ENCODE data around the gene TMCC1. TPM values are rescaled to one million over a fixed set of nuclear protein-coding genes. Genes with fewer than 3 reads are reported as not detected.

The TMCC1 gene
- total and polyA plus RNA-seq, 2 donors (not counting 1 experiment from before 2014, with no cell fraction given), result 8.5 to 32.2 TPM

DNA sequence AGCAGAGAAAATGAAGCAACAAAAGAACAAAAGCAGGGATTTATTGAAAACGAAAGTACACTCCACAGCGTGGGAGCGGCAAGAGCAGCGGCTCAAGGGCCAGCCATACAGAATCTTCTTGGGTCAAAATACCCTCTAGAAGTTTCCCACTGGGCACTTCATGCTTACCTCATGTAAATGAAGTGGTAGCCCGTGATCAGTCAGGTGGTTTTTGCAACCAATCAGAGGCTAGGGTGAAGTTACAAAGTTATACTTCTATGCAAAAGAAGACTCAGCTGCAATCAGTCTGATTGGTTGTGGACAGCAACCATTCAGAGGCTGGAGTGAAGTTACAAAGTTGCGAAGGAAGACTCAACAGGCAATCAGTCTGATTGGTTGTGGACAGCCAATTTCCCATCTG lies 43.2 kb upstream of the TMCC1 start:
- H3K9ac ChIP-seq (ENCODE audit: low read length), result peak overlapping the region; percentile 37
- peaks cover 8% of the 10 kb centered on the region for H3K4me1 Mint-ChIP-seq
- H3K4me3 Mint-ChIP-seq, result peak overlapping the region; percentile 51
- no peaks in the 10 kb centered on the region for H3K36me3 ChIP-seq (replicated peaks in 1 of 2; ENCODE audit: control extremely low read depth in 1 of 2, control insufficient read depth in 1 of 2, extremely low read depth in 1 of 2, insufficient read depth in 2 of 2, low read length in 1 of 2)
- peaks cover 0 to 5% (median 0%) of the 10 kb centered on the region in 4 experiments for H3K27me3 ChIP-seq (replicated peaks in 1 of 4; ENCODE audit: control extremely low read depth in 1 of 4, control insufficient read depth in 3 of 4, insufficient read depth in 4 of 4, low read length in 3 of 4)
- intact Hi-C loops (cut with micrococcal nuclease), result no loop called here
- ATAC-seq (ENCODE audit: low read depth) (no peak), DNase-seq (peak; percentile 26)
- peaks cover 2 to 4% of the 10 kb centered on the region in 2 donors for H3K4me1 ChIP-seq (ENCODE audit: control insufficient read depth in 2 of 2, insufficient read depth in 2 of 2, low read length in 2 of 2)
- H3K4me2 ChIP-seq (replicated peaks; ENCODE audit: low read depth, low read length, poor library complexity, severe bottlenecking), result peak overlapping the region; percentile 46
- WGBS (ENCODE audit: insufficient coverage), result 54% methylated on average over 5 of the region's 6 CpGs
- ChIA-PET CTCF (no interaction called here), POLR2A (no interaction called here)
- H3K27ac ChIP-seq (ENCODE audit: low read length in 2 of 2), result no peak overlapping the region
- H3K9me3 Mint-ChIP-seq (ENCODE audit: insufficient read depth), result no peaks in the 10 kb centered on the region
- peak overlapping the region in 4 of 5 experiments; percentile 11 to 45 (median 26) for H3K4me3 ChIP-seq (ENCODE audit: control extremely low read depth in 1 of 5, extremely low read depth in 1 of 5, insufficient read depth in 1 of 5, low read depth in 2 of 5, low read length in 4 of 5)
- H3K27me3 Mint-ChIP-seq, result peaks cover 7% of the 10 kb centered on the region
- H2AFZ ChIP-seq (ENCODE audit: insufficient read depth, low read depth, low read length, poor library complexity, severe bottlenecking), result peak overlapping the region; percentile 67
- no peaks in the 10 kb centered on the region for H3K79me2 ChIP-seq (ENCODE audit: control insufficient read depth, insufficient read depth, low read length)
- peaks cover 0 to 3% (median 0%) of the 10 kb centered on the region in 3 donors for H3K9me3 ChIP-seq (ENCODE audit: control extremely low read depth in 1 of 3, control insufficient read depth in 2 of 3, insufficient read depth in 1 of 3, low read length in 2 of 3)
- no peaks in the 10 kb centered on the region for H4K20me1 ChIP-seq (ENCODE audit: control insufficient read depth, insufficient read depth, low read length, poor library complexity, severe bottlenecking)
- TF ChIP-seq EZH2 (IDR thresholded peaks at IDR 0.05; ENCODE audit: borderline replicate concordance, insufficient read depth, low read depth, low read length, poor library complexity, severe bottlenecking), result no peak
- TF ChIP-seq, protein P1, sequence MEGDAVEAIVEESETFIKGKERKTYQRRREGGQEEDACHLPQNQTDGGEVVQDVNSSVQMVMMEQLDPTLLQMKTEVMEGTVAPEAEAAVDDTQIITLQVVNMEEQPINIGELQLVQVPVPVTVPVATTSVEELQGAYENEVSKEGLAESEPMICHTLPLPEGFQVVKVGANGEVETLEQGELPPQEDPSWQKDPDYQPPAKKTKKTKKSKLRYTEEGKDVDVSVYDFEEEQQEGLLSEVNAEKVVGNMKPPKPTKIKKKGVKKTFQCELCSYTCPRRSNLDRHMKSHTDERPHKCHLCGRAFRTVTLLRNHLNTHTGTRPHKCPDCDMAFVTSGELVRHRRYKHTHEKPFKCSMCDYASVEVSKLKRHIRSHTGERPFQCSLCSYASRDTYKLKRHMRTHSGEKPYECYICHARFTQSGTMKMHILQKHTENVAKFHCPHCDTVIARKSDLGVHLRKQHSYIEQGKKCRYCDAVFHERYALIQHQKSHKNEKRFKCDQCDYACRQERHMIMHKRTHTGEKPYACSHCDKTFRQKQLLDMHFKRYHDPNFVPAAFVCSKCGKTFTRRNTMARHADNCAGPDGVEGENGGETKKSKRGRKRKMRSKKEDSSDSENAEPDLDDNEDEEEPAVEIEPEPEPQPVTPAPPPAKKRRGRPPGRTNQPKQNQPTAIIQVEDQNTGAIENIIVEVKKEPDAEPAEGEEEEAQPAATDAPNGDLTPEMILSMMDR (IDR thresholded peaks at IDR 0.05), result no peak
- no peak overlapping the region for H3K27ac Mint-ChIP-seq

DNA sequence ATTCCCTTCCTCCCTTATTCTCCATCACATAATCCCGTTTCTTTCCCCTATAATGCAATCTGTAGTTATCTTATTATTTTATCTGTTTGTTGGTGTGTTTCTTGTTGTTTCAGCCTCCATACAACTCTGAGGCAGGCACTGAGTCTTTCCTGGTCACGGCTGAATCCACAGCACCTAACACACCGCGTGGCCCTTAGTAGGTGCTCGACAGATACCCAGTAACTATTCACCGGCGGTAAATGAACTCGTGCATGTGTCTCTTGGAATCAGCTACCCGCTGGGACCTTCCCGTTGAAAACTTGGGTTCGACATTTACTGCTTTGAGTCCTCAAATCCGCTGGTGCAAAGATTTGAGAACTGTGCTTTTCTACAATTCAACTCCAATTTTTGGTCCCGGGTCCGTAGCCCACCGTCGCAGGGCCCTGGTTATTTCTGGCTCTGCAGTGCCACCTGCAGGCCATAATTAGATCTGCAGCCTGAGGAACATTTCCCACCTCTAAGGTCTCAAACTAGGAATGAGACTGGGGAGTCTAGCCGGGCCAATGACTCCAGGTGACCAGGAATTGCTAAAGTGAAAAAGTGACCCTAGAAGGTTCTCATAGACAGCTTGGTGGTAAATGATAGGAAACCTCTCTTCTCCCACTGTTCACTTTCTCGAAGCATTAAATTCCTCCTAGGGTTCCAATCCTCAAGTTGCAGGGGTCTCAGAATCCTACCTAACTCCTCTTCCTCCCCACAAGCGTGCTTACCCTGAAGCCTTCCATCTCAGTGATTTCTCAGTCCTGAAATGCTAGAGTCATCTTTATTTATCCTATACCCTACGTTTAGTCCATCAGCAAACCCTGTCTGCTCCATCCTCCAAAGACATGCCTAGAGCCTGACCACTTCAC lies 41.0 kb upstream of the TMCC1 start:
- no peak overlapping the region for H3K4me3 Mint-ChIP-seq
- H3K27ac ChIP-seq (ENCODE audit: low read length in 2 of 2), result no peak overlapping the region
- H3K4me1 ChIP-seq (ENCODE audit: control insufficient read depth in 2 of 2, insufficient read depth in 2 of 2, low read length in 2 of 2), result peaks cover 2 to 4% of the 10 kb centered on the region in 2 donors
- peak overlapping the region; percentile 47 for H3K4me2 ChIP-seq (replicated peaks; ENCODE audit: low read depth, low read length, poor library complexity, severe bottlenecking)
- peaks cover 7% of the 10 kb centered on the region for H3K27me3 Mint-ChIP-seq
- H4K20me1 ChIP-seq (ENCODE audit: control insufficient read depth, insufficient read depth, low read length, poor library complexity, severe bottlenecking), result no peaks in the 10 kb centered on the region
- H3K9me3 Mint-ChIP-seq (ENCODE audit: insufficient read depth), result peaks cover 7% of the 10 kb centered on the region
- peaks cover 0 to 11% (median 7%) of the 10 kb centered on the region in 3 donors for H3K9me3 ChIP-seq (ENCODE audit: control extremely low read depth in 1 of 3, control insufficient read depth in 2 of 3, insufficient read depth in 1 of 3, low read length in 2 of 3)
- peak; percentile 45 for ATAC-seq (ENCODE audit: low read depth)
- intact Hi-C loops (cut with micrococcal nuclease), result loop anchor here (1.0 to 2.0 kb wide), 2 partner anchors 106 to 551 kb away; no protein-coding TSS in a partner anchor
- no peak overlapping the region for H3K27ac Mint-ChIP-seq
- H2AFZ ChIP-seq (ENCODE audit: insufficient read depth, low read depth, low read length, poor library complexity, severe bottlenecking), result peak overlapping the region; percentile 27
- no peaks in the 10 kb centered on the region for H3K36me3 ChIP-seq (replicated peaks in 1 of 2; ENCODE audit: control extremely low read depth in 1 of 2, control insufficient read depth in 1 of 2, extremely low read depth in 1 of 2, insufficient read depth in 2 of 2, low read length in 1 of 2)
- no peak overlapping the region for H3K4me3 ChIP-seq (ENCODE audit: control extremely low read depth in 1 of 5, extremely low read depth in 1 of 5, insufficient read depth in 1 of 5, low read depth in 2 of 5, low read length in 4 of 5)
- ChIA-PET CTCF (interaction anchor here (0.7 to 3.1 kb wide), 16 partner anchors 10 to 551 kb away, joined by 3 to 23 read pairs (median 3); partner anchors contain the start of genes RHO and TMCC1), POLR2A (no interaction called here)
- H3K9ac ChIP-seq (ENCODE audit: low read length), result no peak overlapping the region
- WGBS (ENCODE audit: insufficient coverage), result 33% methylated on average over 18 of the region's 20 CpGs
- peaks cover 0 to 5% (median 0%) of the 10 kb centered on the region in 4 experiments for H3K27me3 ChIP-seq (replicated peaks in 1 of 4; ENCODE audit: control extremely low read depth in 1 of 4, control insufficient read depth in 3 of 4, insufficient read depth in 4 of 4, low read length in 3 of 4)
- H3K4me1 Mint-ChIP-seq, result peaks cover 8% of the 10 kb centered on the region
- no peaks in the 10 kb centered on the region for H3K79me2 ChIP-seq (ENCODE audit: control insufficient read depth, insufficient read depth, low read length)
- TF ChIP-seq, protein P1 (IDR thresholded peaks at IDR 0.05), result peak; percentile 94
- TF ChIP-seq EZH2 (IDR thresholded peaks at IDR 0.05; ENCODE audit: borderline replicate concordance, insufficient read depth, low read depth, low read length, poor library complexity, severe bottlenecking), result no peak
- peak; percentile 63 for DNase-seq

Data from B cell (primary cell).